ENCODE measurements around the gene PTDSS2. TPM values are rescaled to one million over a fixed set of nuclear protein-coding genes. Genes with fewer than 3 reads are reported as not detected.

PTDSS2 gene
- total RNA-seq, 2 donors from 2014 or later = 20.6 to 27.6 TPM

GRCh38 chr11:534396-535209 lies 84.5 kb downstream of the PTDSS2 start:
- H3K4me3 ChIP-seq = peak overlapping the region; percentile 92
- intact Hi-C loops (cut with DNase I) = no loop called here
- no peaks in the 10 kb centered on the region for H3K9me3 ChIP-seq
- TF ChIP-seq CTCF (IDR thresholded peaks at IDR 0.05) = no peak
- H3K9ac ChIP-seq (ENCODE audit: low read depth in 2 of 2, low read length in 2 of 2) = peak overlapping the region; percentile 76 to 78
- peaks cover 11% of the 10 kb centered on the region for H3K4me1 ChIP-seq
- no peaks in the 10 kb centered on the region for H3K27me3 ChIP-seq
- no peak for DNase-seq
- peaks cover 8% of the 10 kb centered on the region for H3K36me3 ChIP-seq
- H3K27ac ChIP-seq = peak overlapping the region; percentile 57

GRCh38 chr11:535210-535518 lies 85.1 kb downstream of the PTDSS2 start:
- Histone ChIP-seq H3K27me3 (no peaks in the 10 kb centered on the region), H3K9ac (ENCODE audit: low read depth in 2 of 2, low read length in 2 of 2) (peak overlapping the region in 1 of 2 donors; percentile 76), H3K4me3 (peak overlapping the region; percentile 92), H3K4me1 (peaks cover 11% of the 10 kb centered on the region), H3K9me3 (no peaks in the 10 kb centered on the region), H3K27ac (no peak overlapping the region), H3K36me3 (peaks cover 8% of the 10 kb centered on the region)
- TF ChIP-seq CTCF (IDR thresholded peaks at IDR 0.05) = no peak
- intact Hi-C loops (cut with DNase I) = no loop called here
- no peak for DNase-seq

- H3K4me1 ChIP-seq = peaks cover 11% of the 10 kb centered on the region
- peak within 1 kb of the TSS; percentile 85 for H3K27ac ChIP-seq
- peak; percentile 94 for DNase-seq
- intact Hi-C loops (cut with DNase I) = no loop called here
- H3K9ac ChIP-seq (ENCODE audit: low read depth in 2 of 2, low read length in 2 of 2) = peak within 1 kb of the TSS; percentile 76 to 78
- H3K4me3 ChIP-seq = peak within 1 kb of the TSS; percentile 92
- TF ChIP-seq CTCF (IDR thresholded peaks at IDR 0.05) = no peak
- peaks cover 8% of the 10 kb centered on the region for H3K36me3 ChIP-seq
- H3K9me3 ChIP-seq = no peaks in the 10 kb centered on the region
- H3K27me3 ChIP-seq = no peaks in the 10 kb centered on the region
Observed at GRCh38 chr11:535519-536454, 85.7 kb downstream of the PTDSS2 start, which contains the start of gene HRAS. Gene HRAS (minus strand): TSS chr11:535576.

GRCh38 chr11:536841-537621 lies 87.0 kb downstream of the PTDSS2 start, which contains the start of gene LRRC56:
Gene LRRC56 (plus strand): TSS chr11:537527. CDS start chr11:540685, 3,158 bp downstream.
- H3K9ac ChIP-seq (ENCODE audit: low read depth in 2 of 2, low read length in 2 of 2) = peak within 1 kb of the TSS; percentile 35 to 66
- no peak for TF ChIP-seq CTCF (IDR thresholded peaks at IDR 0.05)
- intact Hi-C loops (cut with DNase I) = no loop called here
- H3K9me3 ChIP-seq = no peaks in the 10 kb centered on the region
- H3K36me3 ChIP-seq = peaks cover 8% of the 10 kb centered on the region
- peaks cover 11% of the 10 kb centered on the region for H3K4me1 ChIP-seq
- H3K27me3 ChIP-seq = no peaks in the 10 kb centered on the region
- H3K27ac ChIP-seq = peak within 1 kb of the TSS; percentile 85
- peak within 1 kb of the TSS; percentile 80 for H3K4me3 ChIP-seq
- peak; percentile 94 for DNase-seq

All from colonic mucosa (tissue), 4 donors.